Measurements from ENCODE around the gene KRT7. TPM values are rescaled to one million over a fixed set of nuclear protein-coding genes. Genes with fewer than 3 reads are reported as not detected.

The KRT7 gene
- total and polyA plus RNA-seq, 2 donors (not counting 1 experiment from before 2014, with no cell fraction given) = not detected

- H4K20me1 ChIP-seq (ENCODE audit: control insufficient read depth, insufficient read depth, low read length, poor library complexity, severe bottlenecking) = no peaks in the 10 kb centered on the region
- H3K4me3 ChIP-seq (ENCODE audit: control extremely low read depth in 1 of 5, extremely low read depth in 1 of 5, insufficient read depth in 1 of 5, low read depth in 2 of 5, low read length in 4 of 5) = no peak overlapping the region
- CTCF ChIA-PET = no interaction called here
- TF ChIP-seq CTCF (IDR thresholded peaks at IDR 0.05) = no peak
- TF ChIP-seq EZH2 (IDR thresholded peaks at IDR 0.05; ENCODE audit: borderline replicate concordance, insufficient read depth, low read depth, low read length, poor library complexity, severe bottlenecking) = no peak
- H3K27me3 ChIP-seq (replicated peaks in 1 of 4; ENCODE audit: control extremely low read depth in 1 of 4, control insufficient read depth in 3 of 4, insufficient read depth in 4 of 4, low read length in 3 of 4) = peaks cover 0 to 11% (median 0%) of the 10 kb centered on the region in 4 experiments
- no peaks in the 10 kb centered on the region for H3K79me2 ChIP-seq (ENCODE audit: control insufficient read depth, insufficient read depth, low read length)
- H2AFZ ChIP-seq (ENCODE audit: insufficient read depth, low read depth, low read length, poor library complexity, severe bottlenecking) = no peak overlapping the region
- Mint-ChIP-seq H3K27ac (no peak overlapping the region), H3K9me3 (ENCODE audit: insufficient read depth) (no peaks in the 10 kb centered on the region), H3K4me1 (peaks cover 5% of the 10 kb centered on the region), H3K27me3 (peaks cover 36% of the 10 kb centered on the region), H3K4me3 (no peak overlapping the region)
- 85% methylated on average over 2 of the region's 2 CpGs for WGBS (ENCODE audit: insufficient coverage)
- no peak overlapping the region for H3K27ac ChIP-seq (ENCODE audit: low read length in 2 of 2)
- H3K4me2 ChIP-seq (replicated peaks; ENCODE audit: low read depth, low read length, poor library complexity, severe bottlenecking) = no peak overlapping the region
- H3K9me3 ChIP-seq (ENCODE audit: control extremely low read depth in 1 of 3, control insufficient read depth in 2 of 3, insufficient read depth in 1 of 3, low read length in 2 of 3) = no peaks in the 10 kb centered on the region
- H3K4me1 ChIP-seq (ENCODE audit: control insufficient read depth in 2 of 2, insufficient read depth in 2 of 2, low read length in 2 of 2) = no peaks in the 10 kb centered on the region
- H3K36me3 ChIP-seq (replicated peaks in 1 of 2; ENCODE audit: control extremely low read depth in 1 of 2, control insufficient read depth in 1 of 2, extremely low read depth in 1 of 2, insufficient read depth in 2 of 2, low read length in 1 of 2) = no peaks in the 10 kb centered on the region
- DNase-seq (no peak), ATAC-seq (ENCODE audit: low read depth) (no peak)
- no peak overlapping the region for H3K9ac ChIP-seq (ENCODE audit: low read length)
- intact Hi-C loops (cut with micrococcal nuclease) = no loop called here
- POLR2A ChIA-PET = no interaction called here
Observed at GRCh38 chr12:52207106-52207505, 25.9 kb upstream of the KRT7 start.

GRCh38 chr12:52207895-52208294 is 25.1 kb upstream of the KRT7 start:
- H2AFZ ChIP-seq (ENCODE audit: insufficient read depth, low read depth, low read length, poor library complexity, severe bottlenecking) = no peak overlapping the region
- WGBS (ENCODE audit: insufficient coverage) = 85% methylated on average over 7 of the region's 10 CpGs
- ChIA-PET POLR2A (no interaction called here), CTCF (no interaction called here)
- peaks cover 33% of the 10 kb centered on the region for H3K27me3 Mint-ChIP-seq
- TF ChIP-seq CTCF (IDR thresholded peaks at IDR 0.05) (no peak), EZH2 (IDR thresholded peaks at IDR 0.05; ENCODE audit: borderline replicate concordance, insufficient read depth, low read depth, low read length, poor library complexity, severe bottlenecking) (no peak)
- H3K9ac ChIP-seq (ENCODE audit: low read length) = no peak overlapping the region
- no peak overlapping the region for H3K4me3 Mint-ChIP-seq
- peaks cover 0 to 7% (median 0%) of the 10 kb centered on the region in 4 experiments for H3K27me3 ChIP-seq (replicated peaks in 1 of 4; ENCODE audit: control extremely low read depth in 1 of 4, control insufficient read depth in 3 of 4, insufficient read depth in 4 of 4, low read length in 3 of 4)
- intact Hi-C loops (cut with micrococcal nuclease) = no loop called here
- no peaks in the 10 kb centered on the region for H3K4me1 ChIP-seq (ENCODE audit: control insufficient read depth in 2 of 2, insufficient read depth in 2 of 2, low read length in 2 of 2)
- H3K4me2 ChIP-seq (replicated peaks; ENCODE audit: low read depth, low read length, poor library complexity, severe bottlenecking) = no peak overlapping the region
- DNase-seq (no peak), ATAC-seq (ENCODE audit: low read depth) (no peak)
- no peak overlapping the region for H3K27ac ChIP-seq (ENCODE audit: low read length in 2 of 2)
- H3K36me3 ChIP-seq (replicated peaks in 1 of 2; ENCODE audit: control extremely low read depth in 1 of 2, control insufficient read depth in 1 of 2, extremely low read depth in 1 of 2, insufficient read depth in 2 of 2, low read length in 1 of 2) = no peaks in the 10 kb centered on the region
- no peaks in the 10 kb centered on the region for H4K20me1 ChIP-seq (ENCODE audit: control insufficient read depth, insufficient read depth, low read length, poor library complexity, severe bottlenecking)
- no peak overlapping the region for H3K27ac Mint-ChIP-seq
- no peak overlapping the region for H3K4me3 ChIP-seq (ENCODE audit: control extremely low read depth in 1 of 5, extremely low read depth in 1 of 5, insufficient read depth in 1 of 5, low read depth in 2 of 5, low read length in 4 of 5)
- peaks cover 3% of the 10 kb centered on the region for H3K4me1 Mint-ChIP-seq
- H3K9me3 ChIP-seq (ENCODE audit: control extremely low read depth in 1 of 3, control insufficient read depth in 2 of 3, insufficient read depth in 1 of 3, low read length in 2 of 3) = no peaks in the 10 kb centered on the region
- no peaks in the 10 kb centered on the region for H3K79me2 ChIP-seq (ENCODE audit: control insufficient read depth, insufficient read depth, low read length)
- H3K9me3 Mint-ChIP-seq (ENCODE audit: insufficient read depth) = no peaks in the 10 kb centered on the region
